HEK293T (cell line): ENCODE measurements around the gene RPUSD3.

Experiments
- CTCF ChIA-PET: fragments of 350-600 bp; formaldehyde crosslinking; extraction: SDS; loops from one replicate; lab custom pipeline; 2021; ENCODE audit warnings: antibody characterized with exemption, inconsistent platforms; lab: Yijun Ruan, JAX
- POLR2A ChIA-PET: fragments of 350-600 bp; formaldehyde crosslinking; extraction: SDS; loops from one replicate; lab custom pipeline; 2020; ENCODE audit warnings: antibody characterized with exemption, inconsistent platforms; lab: Yijun Ruan, JAX
- DNase-seq: peaks from one replicate; pipeline ENCODE4 v3.0.0; 2012; ENCODE audit warnings: mixed read lengths; ENCODE audit errors: extremely low spot score
- ARNT ChIP-seq: fragments of 450-650 bp; IDR thresholded peaks from 2 replicates; pipeline ENCODE4 v1.6.1; 2017; ENCODE audit warnings: mild to moderate bottlenecking
- BHLHE40 ChIP-seq: fragments of 450-650 bp; IDR thresholded peaks from 2 replicates; pipeline ENCODE4 v1.6.1; 2016; ENCODE audit warnings: mild to moderate bottlenecking, moderate library complexity, borderline replicate concordance
- CTBP1 ChIP-seq: fragments of 450-650 bp; IDR thresholded peaks from 2 replicates; pipeline ENCODE4 v1.6.1; 2016; ENCODE audit warnings: borderline replicate concordance
- ELF4 ChIP-seq: fragments of 450-650 bp; IDR thresholded peaks from 2 replicates; pipeline ENCODE4 v1.6.1; 2017; ENCODE audit warnings: antibody characterized with exemption
- FOXA1 ChIP-seq: fragments of 450-650 bp; IDR thresholded peaks from 2 replicates; pipeline ENCODE4 v1.6.1; 2016; ENCODE audit warnings: mild to moderate bottlenecking
- FOXK2 ChIP-seq: fragments of 450-650 bp; IDR thresholded peaks from 2 replicates; pipeline ENCODE4 v1.6.1; 2016; ENCODE audit warnings: mild to moderate bottlenecking
- FOXM1 ChIP-seq: fragments of 450-650 bp; IDR thresholded peaks from 2 replicates; pipeline ENCODE4 v1.6.1; 2017; ENCODE audit warnings: mild to moderate bottlenecking, borderline replicate concordance
- HDGF ChIP-seq: fragments of 450-650 bp; IDR thresholded peaks from 2 replicates; pipeline ENCODE4 v1.6.1; 2017; ENCODE audit warnings: antibody characterized with exemption, borderline replicate concordance
- L3MBTL2 ChIP-seq: fragments of 450-650 bp; conservative IDR thresholded peaks from 2 replicates; pipeline ENCODE4 v1.6.1; 2016; ENCODE audit warnings: mild to moderate bottlenecking
- LEF1 ChIP-seq: fragments of 450-650 bp; IDR thresholded peaks from 2 replicates; pipeline ENCODE4 v1.6.1; 2017; ENCODE audit warnings: mild to moderate bottlenecking, borderline replicate concordance
- NFRKB ChIP-seq: fragments of 450-650 bp; IDR thresholded peaks from 2 replicates; pipeline ENCODE4 v1.6.1; 2016; ENCODE audit warnings: mild to moderate bottlenecking, moderate library complexity
- PKNOX1 ChIP-seq: fragments of 450-650 bp; IDR thresholded peaks from 2 replicates; pipeline ENCODE4 v1.6.1; 2016
- SP1 ChIP-seq: fragments of 450-650 bp; IDR thresholded peaks from 2 replicates; pipeline ENCODE4 v1.6.1; 2017
- SUZ12 ChIP-seq: fragments of 450-650 bp; IDR thresholded peaks from 2 replicates; pipeline ENCODE4 v1.6.1; 2016; ENCODE audit warnings: mild to moderate bottlenecking
- TARDBP ChIP-seq: fragments of 450-650 bp; IDR thresholded peaks from 2 replicates; pipeline ENCODE4 v1.6.1; 2016
- ZNF384 ChIP-seq: fragments of 450-650 bp; IDR thresholded peaks from 2 replicates; pipeline ENCODE4 v1.6.1; 2016

The RPUSD3 gene

DNA sequence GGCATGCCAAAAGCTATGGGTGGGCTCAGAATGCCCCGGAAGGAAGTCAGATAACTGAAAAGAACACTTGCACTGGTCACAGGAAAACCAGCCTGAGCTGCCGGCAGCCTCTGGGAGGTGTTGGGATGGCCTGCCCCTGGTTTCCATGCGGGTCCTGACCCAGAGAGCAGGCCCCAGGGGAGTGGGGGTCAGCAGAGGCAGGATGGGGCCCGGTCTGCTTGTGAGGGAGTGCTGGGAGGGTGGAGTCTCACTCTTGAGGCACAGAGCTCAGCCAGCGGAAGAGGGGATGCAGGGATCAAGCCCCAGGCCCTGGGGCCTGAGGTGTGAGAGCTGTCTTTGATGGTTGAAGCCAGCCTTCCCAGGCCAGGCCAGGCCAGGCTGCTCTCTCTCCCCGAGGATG lies 2.4 kb upstream of the RPUSD3 start:
- CTCF ChIA-PET: interaction anchor here (0.7 kb wide), 1 partner anchor 30 kb away, joined by 3 read pairs; no protein-coding TSS in a partner anchor
- no peak for DNase-seq
- TF ChIP-seq FOXA1 (no peak), FOXM1 (no peak), L3MBTL2 (no peak), TARDBP (no peak), ARNT (no peak), SP1 (no peak), BHLHE40 (no peak), FOXK2 (no peak), HDGF (no peak), ZNF384 (no peak), ELF4 (no peak), NFRKB (no peak), SUZ12 (no peak), LEF1 (no peak), PKNOX1 (no peak), CTBP1 (no peak)
- POLR2A ChIA-PET: no interaction called here

GRCh38 chr3:9841015-9841414 lies 2.8 kb downstream of the RPUSD3 start:
- ChIA-PET CTCF (interaction anchor here (1.0 kb wide), 1 partner anchor 9 kb away, joined by 3 read pairs; no protein-coding TSS in a partner anchor), POLR2A (interaction anchor here (0.9 to 1.5 kb wide), 3 partner anchors 9 to 109 kb away, joined by 3 to 4 read pairs (median 3); partner anchors contain the start of gene CAMK1)
- DNase-seq: no peak
- no peak for TF ChIP-seq ZNF384

DNA sequence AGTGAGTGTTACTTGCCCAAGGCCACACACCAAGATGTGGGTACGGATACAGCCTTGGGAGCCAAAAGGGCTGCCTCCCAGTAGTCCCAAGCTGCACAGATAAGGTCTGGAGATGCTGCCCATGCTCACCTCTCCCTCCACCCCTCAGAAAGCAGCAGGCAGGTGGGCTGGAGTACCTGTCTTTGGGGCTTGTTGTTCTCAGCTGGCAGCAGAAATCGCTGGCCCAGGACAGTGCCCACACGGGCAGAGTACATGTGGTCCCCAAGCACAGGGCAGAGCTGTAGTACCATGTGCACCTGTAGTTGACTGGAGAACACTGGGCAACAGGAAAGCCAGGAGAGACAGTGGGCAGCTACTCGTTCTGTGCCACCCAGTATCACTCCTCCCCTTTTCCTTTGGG lies 5.0 kb downstream of the RPUSD3 start:
- ChIA-PET POLR2A (no interaction called here), CTCF (interaction anchor here (0.7 to 1.1 kb wide), 3 partner anchors 16 to 530 kb away, joined by 3 to 4 read pairs (median 3); no protein-coding TSS in a partner anchor)
- no peak for DNase-seq
- TF ChIP-seq HDGF (no peak), ELF4 (no peak), FOXA1 (no peak), LEF1 (no peak), CTBP1 (no peak), FOXM1 (no peak), SUZ12 (no peak), PKNOX1 (no peak)

- TF ChIP-seq ARNT: no peak
- no peak for TF ChIP-seq FOXK2
- no peak for TF ChIP-seq FOXA1
- TF ChIP-seq ELF4: no peak
- no peak for TF ChIP-seq L3MBTL2
- TF ChIP-seq NFRKB: no peak
- no peak for TF ChIP-seq PKNOX1
- TF ChIP-seq HDGF: no peak
- no peak for TF ChIP-seq TARDBP
- TF ChIP-seq LEF1: no peak
- TF ChIP-seq SP1: no peak
- TF ChIP-seq BHLHE40: no peak
- TF ChIP-seq CTBP1: no peak
- TF ChIP-seq SUZ12: no peak
- TF ChIP-seq FOXM1: no peak
- no peak for TF ChIP-seq ZNF384
- ChIA-PET POLR2A (interaction anchor here (1.1 kb wide), 1 partner anchor 11 kb away, joined by 3 read pairs; no protein-coding TSS in a partner anchor), CTCF (interaction anchor here (1.1 kb wide), 1 partner anchor 529 kb away, joined by 3 read pairs; no protein-coding TSS in a partner anchor)
- no peak for DNase-seq
Measured at GRCh38 chr3:9837701-9838582, 5.9 kb downstream of the RPUSD3 start.

DNA sequence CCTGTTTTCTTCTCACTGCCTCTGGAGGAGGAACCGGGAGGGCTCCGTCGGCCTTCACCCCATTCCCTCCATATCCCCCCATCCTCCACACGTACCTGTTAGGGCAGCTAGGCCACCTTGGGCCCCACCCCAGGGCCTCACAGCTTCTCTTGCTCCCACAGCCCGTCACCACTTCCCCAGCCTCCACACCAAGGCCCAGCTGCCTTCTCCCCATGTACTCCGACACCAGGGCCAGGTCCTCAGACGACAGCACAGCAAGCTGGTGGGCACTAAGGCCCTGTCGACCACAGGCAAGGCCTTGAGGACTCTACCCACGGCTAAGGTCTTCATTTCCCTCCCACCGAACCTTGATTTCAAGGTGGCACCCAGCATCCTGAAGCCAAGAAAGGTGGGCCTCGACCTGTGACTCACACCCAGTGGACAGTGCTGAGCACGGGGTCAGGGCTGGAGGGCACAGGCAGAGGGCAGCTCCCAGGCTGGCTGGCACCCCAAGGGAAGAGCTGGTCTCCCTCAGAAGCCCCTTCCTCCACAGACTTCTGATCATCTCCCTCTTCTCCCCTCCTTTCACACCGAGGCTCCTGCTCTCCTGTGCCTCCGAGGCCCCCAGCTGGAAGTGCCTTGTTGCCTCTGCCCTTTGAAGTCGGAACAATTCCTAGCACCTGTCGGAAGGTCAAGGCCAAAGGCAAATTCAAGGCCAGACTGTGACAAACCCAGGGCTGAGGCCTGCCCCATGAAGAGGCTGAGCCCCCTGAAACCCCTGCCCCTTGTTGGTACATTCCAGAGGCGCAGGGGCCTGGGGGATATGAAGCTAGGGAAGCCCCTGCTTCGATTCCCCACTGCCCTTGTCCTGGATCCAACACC lies 9.1 kb downstream of the RPUSD3 start:
- ChIA-PET CTCF (no interaction called here), POLR2A (no interaction called here)
- DNase-seq: no peak
- TF ChIP-seq FOXA1: no peak
- no peak for TF ChIP-seq CTBP1
- TF ChIP-seq SUZ12: no peak
- no peak for TF ChIP-seq ARNT
- no peak for TF ChIP-seq LEF1
- no peak for TF ChIP-seq BHLHE40
- TF ChIP-seq SP1: no peak
- TF ChIP-seq ZNF384: no peak
- no peak for TF ChIP-seq HDGF
- TF ChIP-seq TARDBP: no peak
- TF ChIP-seq FOXM1: no peak
- TF ChIP-seq ELF4: no peak
- TF ChIP-seq FOXK2: no peak
- TF ChIP-seq NFRKB: no peak
- TF ChIP-seq PKNOX1: no peak
- no peak for TF ChIP-seq L3MBTL2
